B cell (primary cell): ENCODE results near the gene SP3. TPM values are rescaled to one million over a fixed set of nuclear protein-coding genes. Genes with fewer than 3 reads are reported as not detected.

Source experiments
- ATAC-seq: fragments of 200-7000 bp; cut with Tn5 transposase; one replicate; pipeline ENCODE4 v1.10.0; 2021; ENCODE audit warnings: low read depth, mild to moderate bottlenecking, moderate number of reproducible peaks, moderate library complexity
- CTCF ChIA-PET: fragments of 350-600 bp; sonication (Branson Sonifier 250); formaldehyde crosslinking; loops from one replicate; lab custom pipeline; 2021; ENCODE audit warnings: antibody characterized with exemption, inconsistent platforms; lab: Charles Lee
- POLR2A ChIA-PET: fragments of 350-600 bp; sonication (Branson Sonifier 250); formaldehyde crosslinking; loops from one replicate; lab custom pipeline; 2021; ENCODE audit warnings: antibody characterized with exemption; lab: Charles Lee
- DNase-seq: peaks from one replicate; pipeline ENCODE4 v3.0.0; 2013
- H2AFZ ChIP-seq: 2 replicates; pipeline ENCODE4 v1.6.1; 2012; ENCODE audit warnings: mild to moderate bottlenecking, low read depth, low read length; ENCODE audit not compliant: insufficient read depth, poor library complexity, severe bottlenecking
- H3K27ac ChIP-seq, 2 donors: 1 replicate in 1 of 2; 2 replicates in 1 of 2; pipeline ENCODE4 v1.5.1; 2012 to 2013; ENCODE audit warnings: low read length in 2 of 2, mild to moderate bottlenecking in 2 of 2, moderate library complexity in 1 of 2
- H3K27me3 ChIP-seq, 4 experiments: fragments of 200-600 bp in 1 of 4; sonication (generic) in 1 of 4; replicated peaks in 1 of 4; 1 replicate in 2 of 4; 2 replicates in 2 of 4; pipeline versions ENCODE4 v1.6.1 to v1.7.0; 2013 to 2016; ENCODE audit warnings: low read length in 3 of 4, mild to moderate bottlenecking in 2 of 4, mixed read lengths in 1 of 4, moderate library complexity in 1 of 4; ENCODE audit not compliant: insufficient read depth in 4 of 4, control insufficient read depth in 3 of 4; ENCODE audit errors: control extremely low read depth in 1 of 4
- H3K36me3 ChIP-seq, 2 experiments: replicated peaks in 1 of 2; 1 replicate in 1 of 2; 2 replicates in 1 of 2; pipeline versions ENCODE4 v1.6.1 to v1.7.1; 2013; ENCODE audit warnings: low read length in 1 of 2; ENCODE audit not compliant: insufficient read depth in 2 of 2, control insufficient read depth in 1 of 2; ENCODE audit errors: control extremely low read depth in 1 of 2, extremely low read depth in 1 of 2
- H3K4me1 ChIP-seq, 2 donors: fragments of 200-600 bp in 1 of 2; sonication (generic) in 1 of 2; 1 replicate in 1 of 2; 2 replicates in 1 of 2; pipeline versions ENCODE4 v1.5.1 to v1.6.1; 2013 to 2017; ENCODE audit warnings: low read length in 2 of 2; ENCODE audit not compliant: control insufficient read depth in 2 of 2, insufficient read depth in 2 of 2
- H3K4me2 ChIP-seq: replicated peaks from 2 replicates; pipeline ENCODE3; 2012; ENCODE audit warnings: mild to moderate bottlenecking, low read depth, low read length; ENCODE audit not compliant: poor library complexity, severe bottlenecking
- H3K4me3 ChIP-seq, 5 experiments: fragments of 200-600 bp in 1 of 5; sonication (generic) in 1 of 5; 1 replicate in 3 of 5; 2 replicates in 2 of 5; pipeline versions ENCODE4 v1.5.1 to v1.7.0; 2011 to 2016; ENCODE audit warnings: low read length in 4 of 5, mild to moderate bottlenecking in 4 of 5, low read depth in 2 of 5, control low read depth in 1 of 5, moderate library complexity in 1 of 5; ENCODE audit not compliant: insufficient read depth in 1 of 5; ENCODE audit errors: control extremely low read depth in 1 of 5, extremely low read depth in 1 of 5
- H3K79me2 ChIP-seq: fragments of 200-600 bp; sonication (generic); one replicate; pipeline ENCODE4 v1.6.0; 2016; ENCODE audit warnings: low read length; ENCODE audit not compliant: control insufficient read depth, insufficient read depth
- H3K9ac ChIP-seq: fragments of 200-600 bp; sonication (generic); 2 replicates; pipeline ENCODE4 v1.6.1; 2017; ENCODE audit warnings: mild to moderate bottlenecking, low read length, moderate library complexity
- H3K9me3 ChIP-seq, 3 donors: one replicate each; pipeline versions ENCODE4 v1.6.1 to v1.7.1; 2013; ENCODE audit warnings: low read length in 2 of 3; ENCODE audit not compliant: control insufficient read depth in 2 of 3, insufficient read depth in 1 of 3; ENCODE audit errors: control extremely low read depth in 1 of 3
- H4K20me1 ChIP-seq: 2 replicates; pipeline ENCODE4 v1.6.0; 2012; ENCODE audit warnings: mild to moderate bottlenecking, low read length; ENCODE audit not compliant: insufficient read depth, control insufficient read depth, poor library complexity, severe bottlenecking
- H3K27ac Mint-ChIP-seq: one replicate; pipeline ENCODE4 v1.8.0; 2021; ENCODE audit warnings: mixed read lengths
- H3K27me3 Mint-ChIP-seq: one replicate; pipeline ENCODE4 v1.8.0; 2021; ENCODE audit warnings: mixed read lengths
- H3K4me1 Mint-ChIP-seq: one replicate; pipeline ENCODE4 v1.8.0; 2021; ENCODE audit warnings: mixed read lengths
- H3K4me3 Mint-ChIP-seq: one replicate; pipeline ENCODE4 v1.8.0; 2021; ENCODE audit warnings: mixed read lengths
- H3K9me3 Mint-ChIP-seq: one replicate; pipeline ENCODE4 v1.8.0; 2022; ENCODE audit warnings: mixed read lengths; ENCODE audit not compliant: insufficient read depth
- CTCF ChIP-seq: fragments of 200-600 bp; IDR thresholded peaks from one replicate; pipeline ENCODE4 v1.8.0; 2022; ENCODE audit warnings: antibody characterized with exemption, mild to moderate bottlenecking
- EZH2 ChIP-seq: IDR thresholded peaks from 2 replicates; pipeline ENCODE4 v1.6.1; 2012; ENCODE audit warnings: borderline replicate concordance, low read depth, mild to moderate bottlenecking, moderate library complexity, low read length; ENCODE audit not compliant: insufficient read depth, poor library complexity, severe bottlenecking
- WGBS: methylation state at CpG from one replicate; pipeline ENCODE4 v1.1.5; 2013; ENCODE audit warnings: missing lambda C conversion rate; ENCODE audit not compliant: insufficient coverage; 5-methylcytosine and 5-hydroxymethylcytosine counted together
- intact Hi-C: fragments of 100-400 bp; cut with micrococcal nuclease; formaldehyde crosslinking; loops from one replicate; pipeline ENCODE4 v1.10.0; 2022
- polyA plus RNA-seq: library from polyadenylated mRNA; depleted of rRNA; stranded (reverse); fragments of >200 nt; gene quantifications from 2 replicates; pipeline ENCODE4 v1.2.3, GENCODE V29; 2012
- total RNA-seq, 2 donors: library from RNA; stranded (reverse); fragments of 120-200 nt in 1 of 2; gene quantifications; 1 replicate in 1 of 2; 2 replicates in 1 of 2; pipeline versions ENCODE4 v1.2.3 to v1.2.4, GENCODE V29; 2013 to 2022

The SP3 gene
- total and polyA plus RNA-seq, 2 donors (not counting 1 experiment from before 2014, with no cell fraction given) = 31.9 to 152 TPM

GRCh38 chr2:173924285-173924684 lies 40.9 kb downstream of the SP3 start:
- peaks cover 11 to 15% of the 10 kb centered on the region in 2 donors for H3K4me1 ChIP-seq
- peaks cover 3 to 16% of the 10 kb centered on the region in 2 experiments for H3K36me3 ChIP-seq
- intact Hi-C loops = loop anchor here (2.0 kb wide), 1 partner anchor 39 kb away; no protein-coding TSS in a partner anchor
- H3K4me1 Mint-ChIP-seq = peaks cover 64% of the 10 kb centered on the region
- H3K9ac ChIP-seq = no peak overlapping the region
- H3K27ac ChIP-seq = no peak overlapping the region
- H3K4me3 Mint-ChIP-seq = no peak overlapping the region
- no peak for DNase-seq
- no peak overlapping the region for H3K4me2 ChIP-seq
- peaks cover 69% of the 10 kb centered on the region for H4K20me1 ChIP-seq
- H3K79me2 ChIP-seq = peaks cover 94% of the 10 kb centered on the region
- no peak overlapping the region for H3K4me3 ChIP-seq
- no peaks in the 10 kb centered on the region for H3K27me3 ChIP-seq
- no CpG with 5 or more reads among the region's 2 CpGs for WGBS
- ChIA-PET CTCF (interaction anchor here (1.8 kb wide), 1 partner anchor 67 kb away, joined by 5 read pairs; no protein-coding TSS in a partner anchor), POLR2A (no interaction called here)
- TF ChIP-seq EZH2 (no peak), CTCF (no peak)
- H3K9me3 Mint-ChIP-seq = peaks cover 3% of the 10 kb centered on the region
- no peaks in the 10 kb centered on the region for H3K27me3 Mint-ChIP-seq
- ATAC-seq = no peak
- H2AFZ ChIP-seq = no peak overlapping the region
- H3K9me3 ChIP-seq = peaks cover 0 to 7% (median 0%) of the 10 kb centered on the region in 3 donors
- no peak overlapping the region for H3K27ac Mint-ChIP-seq

GRCh38 chr2:173922760-173923159 lies 42.4 kb downstream of the SP3 start:
- H3K4me1 Mint-ChIP-seq = peaks cover 58% of the 10 kb centered on the region

More at GRCh38 chr2:173922760-173923159, 42.4 kb downstream of the SP3 start:
- ATAC-seq = no peak
- H2AFZ ChIP-seq = no peak overlapping the region
- no peak for DNase-seq
- H3K36me3 ChIP-seq = peaks cover 3 to 15% of the 10 kb centered on the region in 2 experiments
- no peak overlapping the region for H3K9ac ChIP-seq
- Mint-ChIP-seq H3K27ac (peak overlapping the region; percentile 8), H3K27me3 (no peaks in the 10 kb centered on the region), H3K4me3 (no peak overlapping the region), H3K9me3 (peaks cover 3% of the 10 kb centered on the region)
- no peak overlapping the region for H3K4me2 ChIP-seq
- H4K20me1 ChIP-seq = peaks cover 63% of the 10 kb centered on the region
- TF ChIP-seq EZH2 = no peak
- no peak for TF ChIP-seq CTCF
- no peaks in the 10 kb centered on the region for H3K27me3 ChIP-seq
- peaks cover 0 to 7% (median 0%) of the 10 kb centered on the region in 3 donors for H3K9me3 ChIP-seq
- peaks cover 11 to 15% of the 10 kb centered on the region in 2 donors for H3K4me1 ChIP-seq
- intact Hi-C loops = no loop called here
- CTCF ChIA-PET = no interaction called here
- H3K27ac ChIP-seq = no peak overlapping the region
- POLR2A ChIA-PET = no interaction called here
- H3K79me2 ChIP-seq = peaks cover 84% of the 10 kb centered on the region
- no peak overlapping the region for H3K4me3 ChIP-seq
